SK-MEL-5 (cell line): Measurements from ENCODE around the gene B4GALNT2. TPM values are rescaled to one million over a fixed set of nuclear protein-coding genes. Genes with fewer than 3 reads are reported as not detected.
"Not testable (repeated sequence)": the region's sequence is repeated elsewhere in the genome, so short reads cannot be mapped to it uniquely, and the experiment has no call there.

Experiments
- DNase-seq: peaks from one replicate; pipeline ENCODE4 v3.0.0-alpha.2; 2016; ENCODE audit warnings: low read depth, low spot score
- in situ Hi-C: cut with HindIII; loops from 2 replicates; pipeline ENCODE4 v1.10.0; 2016; ENCODE audit warnings: low sequenced_read_pairs, high pct_unique_total_duplicates, low pct_unique_long_range_greater_than_20kb
- total RNA-seq: library from RNA; depleted of rRNA; stranded (reverse); fragments of >200 nt; shearing (Covaris generic); gene quantifications from 2 replicates; pipeline ENCODE4 v1.2.3, GENCODE V29; 2014

Gene B4GALNT2
- total RNA-seq, 1 experiment from 2014 or later: not detected

DNA sequence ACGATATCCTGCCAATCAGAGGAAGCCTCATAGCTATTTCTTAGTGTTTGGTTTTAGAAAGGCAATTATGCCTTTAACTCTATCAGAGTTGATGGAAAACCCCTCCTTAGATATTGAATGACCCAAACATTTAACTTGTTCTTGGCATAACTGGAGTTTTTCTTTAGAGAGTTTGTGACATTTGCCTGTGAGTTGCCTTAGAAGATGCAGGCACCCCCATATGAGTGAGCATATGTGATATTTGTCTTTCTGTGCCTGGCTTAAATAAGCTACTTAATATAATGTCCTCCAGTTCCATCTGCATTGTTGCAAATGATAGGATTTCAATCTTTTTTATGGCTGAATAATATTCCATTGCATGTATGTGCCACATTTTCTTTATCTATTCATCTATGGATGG lies 19.6 kb upstream of the B4GALNT2 start:
- DNase-seq: no peak
- in situ Hi-C loops: no loop called here

DNA sequence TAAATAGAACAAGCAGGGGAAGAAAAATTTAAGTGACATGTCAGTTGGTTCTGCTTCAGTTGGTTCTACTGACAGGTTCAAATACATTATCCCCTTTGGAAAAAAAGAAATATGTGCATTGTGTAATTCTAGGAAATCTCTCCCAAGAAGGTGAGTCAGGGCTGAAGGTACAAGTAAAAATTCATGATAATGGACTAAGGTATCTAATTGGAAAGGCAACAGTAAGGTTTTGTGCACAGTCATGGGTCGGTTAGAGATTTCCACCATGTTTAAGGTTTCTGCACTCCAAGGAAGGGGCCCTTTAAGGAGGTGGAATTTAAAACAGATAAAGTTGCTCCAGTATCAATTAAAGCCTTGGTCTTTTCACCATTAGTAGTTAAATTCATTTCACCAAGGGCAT lies 17.9 kb upstream of the B4GALNT2 start:
- DNase-seq: no peak
- in situ Hi-C loops: no loop called here

DNA sequence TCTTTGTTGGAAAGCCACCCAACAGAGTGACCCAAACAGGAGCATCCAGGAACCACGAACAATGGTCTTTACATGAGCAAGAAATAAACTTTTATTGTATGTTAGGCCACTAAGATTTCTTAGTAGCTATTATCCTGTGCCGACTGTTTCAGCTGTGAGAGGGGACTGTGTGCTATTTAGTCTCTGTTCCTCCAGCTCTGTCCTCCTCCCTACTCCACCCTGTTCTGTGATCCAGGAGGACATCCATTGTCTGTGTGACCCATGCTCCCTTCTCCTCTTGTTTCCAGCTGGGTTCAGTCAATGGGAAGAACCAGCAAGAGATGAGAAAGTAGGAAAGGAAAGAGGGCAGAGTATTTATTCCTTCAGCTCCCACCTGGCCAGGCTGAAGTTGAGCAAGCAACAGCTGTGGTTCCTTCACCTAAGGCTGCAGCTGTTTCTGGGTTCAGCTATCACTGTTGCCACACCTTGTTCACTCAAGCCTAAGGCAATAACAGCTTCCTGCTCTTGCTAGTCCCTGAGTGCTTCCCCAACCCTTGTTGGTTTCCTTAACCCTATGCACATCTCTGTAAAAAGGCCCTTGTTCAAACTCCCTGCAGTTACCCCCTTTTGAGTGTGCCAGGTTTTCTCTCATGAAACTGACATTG lies 14.9 kb upstream of the B4GALNT2 start:
- DNase-seq: no peak
- in situ Hi-C loops: no loop called here

DNA sequence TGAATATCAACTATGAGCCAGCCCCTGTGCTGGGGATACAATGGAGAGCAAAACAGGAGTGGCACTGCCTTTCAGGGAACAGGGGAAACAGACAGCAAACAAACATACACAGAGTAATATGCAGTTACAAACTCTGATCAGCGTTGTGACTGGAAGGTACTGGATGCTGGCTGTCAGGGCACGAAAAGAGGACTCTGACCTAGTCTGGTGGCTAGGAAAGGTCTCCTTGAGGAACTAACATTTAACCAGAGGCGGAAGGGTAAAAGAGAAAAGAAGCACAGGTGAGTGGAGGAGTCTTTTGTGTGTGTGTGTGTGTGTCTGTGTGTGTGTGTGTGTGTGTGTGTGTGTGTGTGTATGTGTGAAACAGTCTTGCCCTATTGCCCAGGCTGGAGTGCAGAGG lies 12.4 kb upstream of the B4GALNT2 start:
- in situ Hi-C loops: no loop called here
- no peak for DNase-seq

DNA sequence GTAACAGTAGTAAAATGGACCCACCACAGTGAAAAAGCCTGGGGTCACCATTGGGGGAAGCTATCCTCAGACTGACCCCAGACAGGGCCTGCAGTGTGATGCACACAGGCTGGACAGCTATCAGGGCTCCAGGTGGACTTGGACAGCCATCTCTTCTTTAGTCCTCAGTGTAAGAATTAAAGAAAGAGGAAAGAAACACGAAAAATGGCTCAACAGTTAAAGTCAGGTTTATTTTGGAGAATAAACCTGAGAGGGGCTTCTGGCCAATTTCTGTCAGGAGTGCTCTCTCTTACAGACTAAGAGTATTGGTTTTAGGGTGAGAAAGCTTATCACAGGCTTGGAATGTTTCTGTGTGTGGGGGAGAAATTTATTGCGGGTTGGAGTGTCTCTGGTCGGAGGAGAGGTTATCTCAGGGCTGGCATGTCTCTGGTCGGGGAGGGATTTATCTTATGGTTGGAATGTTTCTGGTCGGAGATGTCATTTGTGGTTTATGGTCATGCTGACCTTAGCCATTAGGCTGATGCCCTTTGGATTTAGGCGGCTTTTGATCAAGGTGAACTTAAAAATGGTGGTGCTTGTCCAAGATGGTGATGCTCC lies 10.8 kb upstream of the B4GALNT2 start:
- no peak for DNase-seq
- in situ Hi-C loops: no loop called here

DNA sequence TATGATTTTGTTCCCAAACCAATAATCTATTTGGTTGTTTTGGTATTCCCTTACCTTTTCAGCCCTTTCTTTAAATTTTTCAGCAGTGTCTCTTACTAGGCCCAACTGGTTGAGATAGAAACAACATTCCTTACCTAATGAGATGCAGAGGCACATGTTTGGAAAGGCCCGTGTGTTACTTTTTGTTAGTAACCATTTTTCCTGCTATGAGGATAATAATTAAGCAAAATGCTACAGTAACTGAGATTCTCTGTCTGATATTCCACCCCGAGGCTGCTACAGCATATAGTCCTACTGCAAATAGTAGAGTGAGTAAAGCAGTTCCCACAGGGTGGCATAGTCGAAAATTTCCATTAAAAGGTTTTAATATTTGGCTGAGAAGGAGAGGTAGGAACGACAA lies 10.0 kb upstream of the B4GALNT2 start:
- in situ Hi-C loops: no loop called here
- DNase-seq: no peak

DNA sequence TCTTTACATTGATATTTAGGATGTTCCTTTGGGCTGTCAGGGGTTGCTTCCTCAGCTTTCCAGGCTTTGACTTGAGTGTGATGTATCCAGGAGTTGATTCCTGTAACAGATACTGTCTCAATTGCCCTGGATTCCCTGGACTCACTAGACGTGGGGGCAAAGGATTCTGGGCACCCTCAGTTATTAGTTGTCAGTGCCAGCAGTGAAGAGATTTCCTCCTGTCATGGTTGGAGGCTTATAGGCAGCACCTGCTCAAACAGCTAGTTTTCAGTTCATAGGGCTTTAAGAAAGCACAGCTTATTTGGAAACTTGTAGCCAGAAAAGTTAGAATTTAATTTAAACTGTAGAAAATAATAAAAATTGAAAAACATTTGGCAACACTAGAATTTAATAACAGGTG lies 9.5 kb upstream of the B4GALNT2 start:
- in situ Hi-C loops: no loop called here

DNA sequence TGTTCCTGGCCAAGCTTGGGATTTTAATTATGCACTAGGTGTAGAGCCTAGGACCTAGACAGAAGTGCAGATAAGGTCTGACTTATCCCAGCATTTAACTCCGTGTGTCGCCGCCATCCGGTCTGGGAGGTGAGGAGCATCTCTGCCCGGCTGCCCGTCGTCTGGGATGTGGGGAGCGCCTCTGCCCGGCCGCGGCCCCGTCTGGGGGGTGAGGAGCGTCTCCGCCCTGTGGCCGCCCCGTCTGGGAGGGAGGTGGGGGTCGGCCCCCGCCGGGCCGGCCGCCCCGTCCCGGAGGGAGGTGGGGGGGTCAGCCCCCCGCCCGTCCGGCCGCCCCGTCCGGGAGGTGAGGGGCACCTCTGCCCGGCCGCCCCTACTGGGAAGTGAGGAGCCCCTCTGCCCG lies 7.1 kb upstream of the B4GALNT2 start:
- DNase-seq: no peak
- in situ Hi-C loops: no loop called here

More for the DNA sequence above, 9.5 kb upstream of the B4GALNT2 start:
- no peak for DNase-seq

DNA sequence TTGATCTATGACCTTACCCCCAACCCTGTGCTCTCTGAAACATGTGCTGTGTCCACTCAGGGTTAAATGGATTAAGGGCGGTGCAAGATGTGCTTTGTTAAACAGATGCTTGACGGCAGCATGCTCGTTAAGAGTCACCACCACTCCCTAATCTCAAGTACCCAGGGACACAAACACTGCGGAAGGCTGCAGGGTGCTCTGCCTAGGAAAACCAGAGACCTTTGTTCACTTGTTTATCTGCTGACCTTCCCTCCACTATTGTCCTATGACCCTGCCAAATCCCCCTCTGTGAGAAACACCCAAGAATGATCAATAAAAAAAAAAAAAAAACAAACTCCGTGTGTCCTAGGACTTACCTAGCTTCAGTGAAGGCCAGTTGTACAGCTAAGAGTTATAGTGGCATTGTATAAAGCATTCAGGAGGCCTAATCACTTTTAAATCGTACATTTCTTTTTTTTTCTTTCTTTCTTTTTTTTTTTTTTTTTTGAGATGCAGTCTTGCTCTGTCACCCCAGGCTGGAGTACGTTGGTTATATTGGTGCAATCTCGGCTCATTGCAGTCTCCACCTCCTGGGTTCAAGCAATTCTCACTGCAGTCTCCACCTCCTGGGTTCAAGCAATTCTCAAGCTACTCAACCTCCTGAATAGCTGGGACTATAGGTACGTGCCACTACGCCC lies 6.2 kb upstream of the B4GALNT2 start:
- DNase-seq, in situ Hi-C loops: not testable (repeated sequence)

DNA sequence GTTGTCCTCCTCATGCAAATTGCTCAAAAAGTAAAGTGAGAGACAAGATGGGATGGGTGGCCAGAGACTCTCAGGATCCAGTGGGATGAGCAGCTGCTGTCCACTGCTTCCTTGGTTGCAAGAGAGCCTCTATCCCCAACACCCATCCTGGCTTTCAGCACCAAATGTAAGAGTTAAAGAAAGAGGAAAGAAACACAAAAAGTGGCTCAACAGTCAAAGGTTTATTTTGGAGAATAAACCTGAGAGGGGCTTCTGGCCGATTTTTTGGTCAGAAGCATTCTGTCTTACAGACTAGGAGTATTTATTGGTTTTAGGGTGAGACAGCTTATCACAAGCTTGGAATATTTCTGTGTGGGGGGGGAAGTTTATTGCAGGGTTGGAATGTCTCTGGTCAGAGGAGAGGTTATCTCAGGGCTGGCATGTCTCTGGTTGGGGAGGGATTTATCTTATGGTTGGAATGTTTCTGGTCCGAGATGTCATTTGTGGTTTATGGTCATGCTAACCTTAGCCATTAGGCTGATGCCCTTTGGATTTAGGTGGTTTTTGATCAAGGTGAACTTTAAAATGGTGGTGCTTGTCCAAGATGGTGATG lies 3.1 kb upstream of the B4GALNT2 start:
- DNase-seq, in situ Hi-C loops: not testable (repeated sequence)

DNA sequence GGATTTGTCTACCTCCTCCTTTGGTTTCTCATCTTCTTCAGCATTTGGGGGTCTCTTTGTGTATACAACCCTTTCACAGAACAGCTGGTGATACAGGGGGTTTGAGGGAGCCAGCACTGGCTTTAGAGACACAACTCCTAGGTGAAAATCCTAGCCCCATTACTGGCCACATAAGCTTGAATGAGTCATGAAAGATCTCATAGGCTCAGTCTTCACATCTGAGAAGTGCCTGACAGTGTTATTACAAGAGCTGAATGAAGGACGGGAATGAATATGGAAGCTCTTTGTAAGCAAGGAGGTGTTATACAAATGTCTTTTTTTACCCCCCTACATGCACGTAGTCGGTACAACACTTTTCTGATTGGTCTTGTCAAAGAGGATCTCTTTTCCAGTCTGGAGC lies 1.7 kb upstream of the B4GALNT2 start:
- in situ Hi-C loops: no loop called here
- DNase-seq: no peak

DNA sequence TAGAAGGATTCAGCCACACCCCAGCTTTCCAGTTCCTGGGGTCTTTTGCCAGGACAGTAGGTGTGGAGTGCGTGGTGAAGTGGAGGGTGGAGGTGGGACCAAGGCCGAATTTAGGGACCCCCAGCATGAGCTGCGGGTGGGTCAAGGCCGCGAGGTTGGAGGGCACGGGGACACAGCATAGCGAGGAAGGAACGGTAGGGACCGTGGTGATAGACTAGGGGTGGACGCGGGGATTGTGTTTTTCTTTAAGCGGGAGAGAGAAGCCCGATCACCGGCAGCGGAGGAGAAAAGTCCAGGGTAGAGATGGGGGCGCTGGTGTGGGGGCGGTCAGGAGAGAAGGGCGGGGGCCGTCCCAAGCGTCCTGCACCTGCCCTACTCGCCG lies 261 bp upstream of the B4GALNT2 start:
- DNase-seq: no peak
- in situ Hi-C loops: no loop called here

DNA sequence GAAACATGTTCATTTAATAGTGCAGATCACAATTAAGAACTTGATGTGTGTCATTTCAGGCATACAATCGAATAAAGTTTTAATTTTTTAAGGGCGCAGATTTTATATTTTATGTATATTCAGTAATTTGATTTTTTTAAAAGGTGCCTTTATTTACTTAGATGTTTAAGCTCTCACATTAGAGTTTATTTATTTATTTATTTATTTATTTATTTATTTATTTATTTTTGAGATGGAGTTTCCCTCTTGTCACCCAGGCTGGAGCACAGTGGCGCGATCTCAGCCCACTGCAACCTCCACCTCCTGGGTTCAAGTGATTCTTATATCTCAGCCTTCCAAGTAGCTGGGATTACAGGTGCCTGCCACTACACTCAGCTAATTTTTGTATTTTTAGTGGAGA lies 3.8 kb downstream of the B4GALNT2 start:
- DNase-seq: no peak
- in situ Hi-C loops: no loop called here

DNA sequence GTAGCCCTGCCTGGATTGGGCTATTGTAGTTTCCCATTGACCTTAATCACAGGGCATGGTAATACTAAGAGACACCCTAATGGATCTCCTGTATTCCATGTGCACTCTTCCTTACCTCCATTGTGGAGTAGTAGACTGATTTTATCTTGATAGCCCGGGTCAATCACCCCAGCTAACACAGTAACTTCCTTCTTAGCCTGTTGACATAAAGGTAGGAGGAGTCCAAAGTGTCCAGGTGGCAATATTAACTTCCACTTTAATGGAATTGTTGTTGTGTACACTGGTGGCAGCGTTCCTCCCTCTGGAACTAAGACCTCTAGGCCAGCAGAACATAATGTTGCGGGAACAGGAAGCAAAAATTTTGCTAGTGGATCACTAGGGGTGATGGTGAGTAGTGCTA lies 13.1 kb downstream of the B4GALNT2 start:
- in situ Hi-C loops: not testable (repeated sequence)

DNA sequence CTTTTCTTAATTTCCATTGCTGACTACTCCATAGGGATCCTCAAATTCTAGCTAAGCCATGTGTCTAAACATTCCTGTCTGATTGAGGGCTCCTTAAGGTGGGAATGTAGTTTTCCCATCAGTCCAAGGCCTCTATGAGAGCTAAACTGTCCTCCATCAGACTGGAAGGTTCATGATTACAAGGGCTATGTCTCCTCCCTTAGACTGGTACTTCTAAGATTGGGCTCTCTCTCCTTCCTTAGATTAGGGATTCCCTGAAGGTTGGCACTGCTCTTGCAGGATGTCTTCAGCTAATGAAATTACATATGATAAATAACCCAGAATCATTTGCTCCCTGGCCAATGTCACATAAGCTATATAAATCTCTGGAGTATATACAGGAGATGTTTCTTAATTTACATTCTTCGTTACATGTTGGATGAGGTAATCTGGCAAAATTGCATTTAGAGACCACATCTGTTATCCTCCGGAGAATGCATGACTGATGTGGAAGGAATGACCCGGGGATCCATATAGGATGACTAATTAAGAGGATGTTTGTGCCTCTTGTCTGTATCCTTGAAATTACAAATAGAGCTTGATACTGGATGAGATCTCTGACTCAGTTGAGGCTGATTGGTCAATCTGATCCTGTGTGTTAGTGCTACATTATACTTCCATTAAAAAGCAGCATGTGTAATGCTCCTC lies 14.2 kb downstream of the B4GALNT2 start:
- in situ Hi-C loops: no loop called here
- DNase-seq: no peak

More for the DNA sequence above, 13.1 kb downstream of the B4GALNT2 start:
- not testable (repeated sequence) for DNase-seq

DNA sequence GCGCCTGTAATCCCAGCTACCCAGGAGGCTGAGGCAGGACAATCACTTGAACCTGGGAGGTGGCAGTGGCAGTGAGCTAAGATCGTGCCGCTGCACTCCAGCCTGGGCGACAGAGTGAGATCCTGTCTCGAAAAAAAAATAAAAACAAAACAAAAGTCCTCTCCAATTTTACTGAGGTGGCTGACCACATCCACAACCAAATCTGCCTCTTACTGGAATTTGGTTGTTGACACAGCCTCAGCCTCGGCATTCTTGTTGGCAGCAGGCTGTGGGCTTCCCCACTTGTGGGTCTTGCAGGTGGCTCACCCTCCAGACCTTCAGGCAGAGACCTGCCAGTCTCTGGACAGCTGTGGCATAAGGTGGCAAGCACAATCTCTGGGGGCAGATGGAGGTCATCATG lies 15.6 kb downstream of the B4GALNT2 start:
- in situ Hi-C loops: no loop called here
- no peak for DNase-seq

DNA sequence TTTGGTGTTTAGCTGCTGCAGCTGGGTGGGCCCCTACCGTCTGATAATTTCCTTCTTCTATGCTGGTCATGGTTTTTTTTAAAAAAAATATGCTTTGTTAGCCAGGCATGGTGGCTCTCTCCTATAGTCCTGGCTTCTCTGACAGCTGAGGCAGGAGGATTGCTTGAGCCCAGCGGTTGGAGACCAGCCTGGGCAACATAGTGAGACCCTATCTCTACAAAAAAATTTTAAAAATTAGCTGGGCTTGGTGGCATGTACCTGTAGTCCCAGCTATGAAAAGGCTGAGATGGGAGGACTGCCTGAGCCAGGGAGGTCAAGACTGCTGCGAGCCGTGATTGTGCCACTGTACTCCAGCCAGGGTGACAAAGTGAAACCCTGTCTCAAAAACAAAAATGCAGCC lies 19.4 kb downstream of the B4GALNT2 start:
- DNase-seq: no peak
- in situ Hi-C loops: no loop called here

DNA sequence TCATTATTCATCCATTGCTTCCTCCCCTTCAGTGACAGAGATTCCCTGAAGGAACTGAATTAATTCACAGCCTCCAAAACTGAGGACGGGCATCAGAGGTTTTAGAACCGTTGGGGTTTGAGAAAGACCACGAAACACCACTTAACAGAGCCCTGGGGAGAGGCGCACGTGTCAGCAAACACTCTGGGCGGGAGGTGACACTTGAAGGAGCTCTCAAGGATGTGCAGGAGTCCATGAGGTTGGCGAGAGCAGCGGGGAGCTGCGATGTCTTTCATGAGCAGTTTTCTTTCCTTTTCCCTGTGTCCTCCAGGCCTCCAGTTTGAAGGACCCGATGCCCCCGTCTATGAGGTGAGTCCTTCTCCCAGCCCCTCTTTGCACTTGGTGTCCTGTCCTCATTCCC lies 23.7 kb downstream of the B4GALNT2 start:
- DNase-seq: no peak
- in situ Hi-C loops: no loop called here
